ENCODE results near the gene AQP4.

The AQP4 gene

DNA sequence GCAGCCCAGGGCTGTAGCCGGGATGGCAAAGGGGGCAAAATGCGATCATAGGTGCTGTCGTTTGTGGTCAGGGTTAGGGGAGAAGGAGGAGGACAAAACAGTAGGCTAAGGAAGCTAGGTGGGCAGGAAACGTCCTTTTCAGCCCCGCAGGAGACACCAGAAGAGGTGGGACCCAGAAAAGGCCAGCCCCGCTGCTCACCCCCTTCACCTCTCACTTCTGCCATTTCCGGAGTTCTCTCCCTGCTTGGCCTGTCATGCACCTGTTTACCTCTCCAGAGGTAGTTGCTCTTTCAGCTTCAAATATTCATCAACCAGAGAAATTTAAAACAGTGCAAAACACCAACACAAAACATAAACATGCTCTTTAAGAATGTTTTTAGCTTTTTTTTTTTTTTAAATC lies 849 bp downstream of the AQP4 start:
- intact Hi-C loops (cut with micrococcal nuclease): no loop called here
- Mint-ChIP-seq H3K36me3 (ENCODE audit: low read depth) (no peaks in the 10 kb centered on the region), H3K4me1 (ENCODE audit: low read depth) (peaks cover 6% of the 10 kb centered on the region), H3K9me3 (no peaks in the 10 kb centered on the region), H3K27me3 (peaks cover 51% of the 10 kb centered on the region), H3K27ac (no peak overlapping the region), H3K4me3 (no peak overlapping the region)

DNA sequence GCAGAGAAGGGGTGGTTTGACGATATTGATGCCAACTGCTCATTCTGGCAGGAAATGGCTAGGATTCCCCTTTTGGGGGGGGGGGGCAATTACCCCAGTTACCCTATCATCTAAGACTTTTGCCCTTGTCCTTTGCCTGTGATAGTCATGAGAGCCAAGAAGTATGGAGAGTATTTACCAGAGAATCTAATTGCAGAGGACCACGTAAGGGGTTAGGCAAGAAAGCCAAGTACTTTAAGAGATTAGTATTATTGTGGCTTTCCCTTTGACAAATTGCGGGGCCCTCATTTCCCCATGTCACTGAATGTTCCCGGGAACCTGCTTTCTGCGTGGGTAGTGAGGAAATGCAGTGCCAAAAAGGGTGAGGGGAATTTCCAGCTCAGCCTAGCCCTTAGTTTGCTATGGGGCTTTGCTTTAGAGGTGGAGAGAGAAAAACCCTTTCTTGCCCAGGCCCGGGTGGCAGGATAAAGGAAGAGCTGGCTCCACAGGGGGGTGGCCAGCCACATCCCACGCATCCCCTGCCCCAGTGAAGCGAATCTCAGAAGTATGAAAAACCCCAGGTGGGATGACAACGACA lies 1.5 kb downstream of the AQP4 start:
- intact Hi-C loops (cut with micrococcal nuclease): no loop called here
- H3K9me3 Mint-ChIP-seq: no peaks in the 10 kb centered on the region
- no peak overlapping the region for H3K4me3 Mint-ChIP-seq
- H3K36me3 Mint-ChIP-seq (ENCODE audit: low read depth): no peaks in the 10 kb centered on the region
- H3K27me3 Mint-ChIP-seq: peaks cover 54% of the 10 kb centered on the region
- H3K4me1 Mint-ChIP-seq (ENCODE audit: low read depth): peaks cover 5% of the 10 kb centered on the region
- no peak overlapping the region for H3K27ac Mint-ChIP-seq

DNA sequence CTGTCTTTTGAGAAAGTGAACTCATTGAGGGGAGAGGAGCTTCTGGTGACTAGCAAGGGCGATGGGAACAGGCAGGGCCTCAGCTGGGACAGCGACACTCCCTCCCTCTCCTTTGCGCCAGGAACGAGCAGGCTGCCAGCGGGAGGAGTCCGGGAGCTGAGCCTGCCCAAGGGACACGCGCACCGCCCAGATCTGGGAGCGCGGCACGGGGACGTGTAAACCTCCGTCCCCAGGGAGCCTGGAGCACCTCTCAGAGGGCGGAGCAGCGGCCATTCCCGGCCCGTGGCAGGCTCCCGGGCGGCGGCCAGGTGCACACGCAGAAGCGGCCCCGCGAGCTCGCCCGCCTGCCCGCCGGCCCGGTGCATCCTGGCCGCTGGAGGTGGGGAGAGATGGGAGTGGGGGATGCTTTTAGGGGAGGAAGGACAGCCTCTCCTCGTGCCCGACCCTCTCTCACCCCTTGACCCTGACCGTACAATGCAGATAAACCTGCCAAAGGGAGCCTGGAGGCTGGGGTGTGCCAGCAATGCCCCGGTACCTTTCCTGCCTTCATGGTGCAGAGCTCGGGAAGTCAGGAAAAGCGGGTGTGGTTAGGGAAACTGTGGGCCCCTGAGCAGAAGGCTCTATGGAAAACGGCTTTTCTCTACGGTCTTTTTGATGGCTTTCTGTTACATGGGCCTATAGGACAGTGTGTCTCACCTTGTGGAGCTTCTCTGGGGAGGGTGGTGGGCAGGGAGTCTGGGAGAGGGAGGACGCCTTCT lies 2.2 kb downstream of the AQP4 start:
- Mint-ChIP-seq H3K27ac (no peak overlapping the region), H3K4me3 (no peak overlapping the region), H3K36me3 (ENCODE audit: low read depth) (no peaks in the 10 kb centered on the region), H3K4me1 (ENCODE audit: low read depth) (peaks cover 5% of the 10 kb centered on the region), H3K27me3 (peaks cover 54% of the 10 kb centered on the region), H3K9me3 (no peaks in the 10 kb centered on the region)
- intact Hi-C loops (cut with micrococcal nuclease): no loop called here

DNA sequence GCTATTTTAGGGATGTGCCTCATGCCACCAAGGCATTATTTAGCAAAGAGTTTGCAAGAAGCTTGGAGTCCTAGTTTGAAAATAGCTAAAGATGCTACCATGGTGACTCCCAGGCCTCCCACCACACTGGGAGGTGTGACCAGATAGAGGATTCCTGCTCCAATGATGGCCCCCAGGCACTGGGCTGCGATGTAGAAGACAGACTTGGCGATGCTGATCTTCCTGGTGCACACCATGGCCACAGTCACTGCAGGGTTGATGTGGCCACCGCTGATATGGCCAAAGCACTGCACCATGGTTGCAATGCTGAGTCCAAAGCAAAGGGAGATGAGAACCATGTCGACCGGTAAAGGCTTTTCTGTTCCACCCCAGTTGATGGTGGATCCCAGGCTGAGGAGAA lies 3.4 kb downstream of the AQP4 start:
- intact Hi-C loops (cut with micrococcal nuclease): no loop called here
- H3K9me3 Mint-ChIP-seq: no peaks in the 10 kb centered on the region
- H3K27ac Mint-ChIP-seq: no peak overlapping the region
- H3K4me1 Mint-ChIP-seq (ENCODE audit: low read depth): peaks cover 5% of the 10 kb centered on the region
- no peak overlapping the region for H3K4me3 Mint-ChIP-seq
- no peaks in the 10 kb centered on the region for H3K36me3 Mint-ChIP-seq (ENCODE audit: low read depth)
- H3K27me3 Mint-ChIP-seq: peaks cover 49% of the 10 kb centered on the region

DNA sequence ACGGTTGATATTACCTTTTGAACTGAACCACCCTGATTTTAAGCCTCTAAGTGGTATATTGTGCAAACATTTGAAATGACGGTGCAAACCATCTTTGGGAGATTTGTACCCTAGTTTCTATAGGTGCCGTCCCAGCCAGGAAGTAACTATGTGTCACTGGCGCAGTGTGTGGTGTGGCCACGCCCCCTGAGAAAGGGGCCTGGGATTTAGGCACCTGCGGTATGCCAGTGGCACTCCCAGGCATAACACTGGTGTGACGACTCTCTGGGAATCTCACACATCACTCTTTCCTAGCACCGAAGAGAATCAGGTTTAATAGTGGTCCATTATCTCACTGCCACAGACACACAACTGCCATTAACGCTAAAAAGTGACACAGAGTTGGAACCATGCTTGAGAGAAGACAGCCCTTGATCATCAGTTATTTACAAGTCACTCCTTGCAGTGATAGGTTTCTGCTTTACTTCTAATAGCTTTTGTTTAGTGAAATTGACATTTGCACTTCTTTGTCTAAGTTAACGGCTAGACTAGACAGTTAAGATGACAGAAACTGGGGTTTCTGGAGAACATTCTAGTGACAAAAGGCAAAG lies 11.1 kb downstream of the AQP4 start:
- H3K27me3 Mint-ChIP-seq: peaks cover 6% of the 10 kb centered on the region
- intact Hi-C loops (cut with micrococcal nuclease): no loop called here
- no peaks in the 10 kb centered on the region for H3K9me3 Mint-ChIP-seq
- no peaks in the 10 kb centered on the region for H3K36me3 Mint-ChIP-seq (ENCODE audit: low read depth)
- H3K4me3 Mint-ChIP-seq: no peak overlapping the region
- no peak overlapping the region for H3K27ac Mint-ChIP-seq
- no peaks in the 10 kb centered on the region for H3K4me1 Mint-ChIP-seq (ENCODE audit: low read depth)

DNA sequence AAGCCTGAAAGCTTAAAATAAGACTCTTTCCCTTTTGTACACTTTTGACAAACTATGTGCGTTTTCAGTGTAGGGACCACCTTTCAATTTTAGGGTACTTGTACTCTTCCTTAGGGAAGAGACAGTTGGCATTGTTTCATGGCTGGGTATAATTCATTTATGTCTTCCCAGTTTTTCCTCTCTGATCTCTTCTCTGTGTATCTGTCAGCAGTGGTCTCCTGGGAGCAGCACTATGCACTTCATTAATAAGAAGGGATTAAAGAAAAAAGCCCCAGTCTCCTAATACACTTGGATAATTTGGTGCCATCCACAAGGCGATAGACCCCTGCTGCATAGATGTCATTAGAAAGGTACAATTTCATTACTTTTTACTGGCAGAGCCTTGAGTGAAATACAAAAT lies 12.1 kb downstream of the AQP4 start:
- Mint-ChIP-seq H3K27me3 (peaks cover 3% of the 10 kb centered on the region), H3K36me3 (ENCODE audit: low read depth) (no peaks in the 10 kb centered on the region), H3K4me1 (ENCODE audit: low read depth) (no peaks in the 10 kb centered on the region), H3K27ac (no peak overlapping the region), H3K9me3 (no peaks in the 10 kb centered on the region), H3K4me3 (no peak overlapping the region)
- intact Hi-C loops (cut with micrococcal nuclease): no loop called here

DNA sequence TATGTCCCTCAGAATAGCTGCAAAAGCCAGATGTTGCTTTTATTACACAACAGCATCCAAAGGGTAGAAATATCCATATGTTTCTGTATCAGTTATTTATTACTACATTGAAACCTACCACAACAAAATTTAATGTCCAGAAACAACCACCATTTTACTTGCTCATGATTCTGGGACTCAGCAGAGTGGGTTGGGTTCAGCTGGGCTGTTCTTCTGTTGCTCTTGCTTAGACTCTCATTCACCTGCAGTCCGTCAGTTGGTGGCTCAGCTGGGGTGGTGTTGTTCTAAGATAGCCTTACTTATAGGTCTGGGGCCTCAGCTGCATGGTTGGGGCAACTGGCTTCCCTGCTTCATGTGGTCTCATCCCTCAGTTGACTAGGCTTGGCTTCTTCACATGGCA lies 21.7 kb downstream of the AQP4 start:
- intact Hi-C loops (cut with micrococcal nuclease): no loop called here
- Mint-ChIP-seq H3K36me3 (ENCODE audit: low read depth) (no peaks in the 10 kb centered on the region), H3K9me3 (peaks cover 18% of the 10 kb centered on the region), H3K27me3 (peaks cover 6% of the 10 kb centered on the region), H3K4me1 (ENCODE audit: low read depth) (no peaks in the 10 kb centered on the region), H3K27ac (no peak overlapping the region), H3K4me3 (no peak overlapping the region)

DNA sequence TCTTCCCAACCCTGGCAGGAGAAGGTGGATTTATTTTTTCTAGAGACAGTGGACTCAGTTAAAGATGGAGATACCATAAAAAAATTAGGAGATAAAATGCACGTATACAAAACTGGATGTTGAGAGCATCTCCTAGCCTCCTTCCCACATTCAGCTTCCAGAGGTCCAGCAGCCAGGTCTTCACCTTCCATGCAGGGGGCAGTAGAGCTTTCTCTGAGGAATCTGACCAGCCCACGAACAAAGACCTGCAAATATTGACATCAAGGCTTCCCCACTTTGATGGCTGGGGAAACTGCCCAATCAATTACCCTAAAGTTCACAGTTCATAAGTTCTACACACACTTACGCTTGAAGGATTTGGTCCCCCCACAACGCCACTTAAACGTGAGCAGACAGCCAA lies 24.5 kb downstream of the AQP4 start:
- Mint-ChIP-seq H3K36me3 (ENCODE audit: low read depth) (no peaks in the 10 kb centered on the region), H3K4me1 (ENCODE audit: low read depth) (no peaks in the 10 kb centered on the region), H3K4me3 (no peak overlapping the region), H3K27me3 (peaks cover 6% of the 10 kb centered on the region), H3K27ac (no peak overlapping the region), H3K9me3 (peaks cover 18% of the 10 kb centered on the region)
- intact Hi-C loops (cut with micrococcal nuclease): no loop called here

DNA sequence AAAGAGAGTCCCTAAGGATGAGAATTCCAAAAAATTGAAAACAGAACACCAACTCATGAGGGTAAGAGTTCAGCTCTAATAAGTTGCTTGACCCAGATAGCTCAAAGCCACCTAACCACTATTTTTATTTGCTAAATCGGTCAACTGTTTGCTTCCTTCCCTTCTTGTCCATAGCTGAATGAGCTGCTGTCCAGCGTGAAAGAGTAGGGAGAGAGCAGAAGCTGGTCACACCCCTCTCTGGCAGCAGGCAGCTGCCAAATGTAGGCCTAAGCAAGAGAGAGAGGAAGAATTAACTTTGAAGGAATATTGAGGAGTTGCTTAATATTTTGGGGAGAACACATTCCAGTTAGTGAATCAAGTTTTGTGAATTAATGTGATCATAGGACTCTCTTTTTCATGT lies 25.9 kb downstream of the AQP4 start:
- no peaks in the 10 kb centered on the region for H3K36me3 Mint-ChIP-seq (ENCODE audit: low read depth)
- peaks cover 11% of the 10 kb centered on the region for H3K9me3 Mint-ChIP-seq
- H3K27ac Mint-ChIP-seq: no peak overlapping the region
- intact Hi-C loops (cut with micrococcal nuclease): no loop called here
- no peaks in the 10 kb centered on the region for H3K4me1 Mint-ChIP-seq (ENCODE audit: low read depth)
- H3K4me3 Mint-ChIP-seq: no peak overlapping the region
- peaks cover 8% of the 10 kb centered on the region for H3K27me3 Mint-ChIP-seq

DNA sequence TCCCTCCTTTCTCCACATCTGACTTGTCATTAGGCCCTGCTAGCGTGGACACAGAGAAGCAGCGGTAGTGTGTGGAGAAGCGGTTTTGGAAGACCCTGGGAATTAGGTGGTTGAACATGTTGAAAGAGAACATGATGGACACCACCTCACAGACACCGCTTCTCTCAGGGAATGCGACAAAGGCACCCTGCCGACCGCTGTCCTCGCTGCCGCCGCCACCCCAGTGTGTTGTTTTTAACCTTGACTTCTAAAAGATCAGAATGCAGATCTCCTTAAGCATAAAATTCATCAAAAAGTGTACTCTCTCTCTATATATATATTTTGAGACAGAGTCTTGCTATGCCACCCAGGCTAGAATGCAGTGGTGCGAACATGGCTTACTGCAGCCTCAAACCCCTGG lies 33.2 kb downstream of the AQP4 start:
- peaks cover 10% of the 10 kb centered on the region for H3K4me1 Mint-ChIP-seq (ENCODE audit: low read depth)
- H3K27ac Mint-ChIP-seq: no peak overlapping the region
- H3K4me3 Mint-ChIP-seq: no peak overlapping the region
- H3K36me3 Mint-ChIP-seq (ENCODE audit: low read depth): no peaks in the 10 kb centered on the region
- H3K9me3 Mint-ChIP-seq: peaks cover 13% of the 10 kb centered on the region
- intact Hi-C loops (cut with micrococcal nuclease): no loop called here
- H3K27me3 Mint-ChIP-seq: peaks cover 17% of the 10 kb centered on the region

DNA sequence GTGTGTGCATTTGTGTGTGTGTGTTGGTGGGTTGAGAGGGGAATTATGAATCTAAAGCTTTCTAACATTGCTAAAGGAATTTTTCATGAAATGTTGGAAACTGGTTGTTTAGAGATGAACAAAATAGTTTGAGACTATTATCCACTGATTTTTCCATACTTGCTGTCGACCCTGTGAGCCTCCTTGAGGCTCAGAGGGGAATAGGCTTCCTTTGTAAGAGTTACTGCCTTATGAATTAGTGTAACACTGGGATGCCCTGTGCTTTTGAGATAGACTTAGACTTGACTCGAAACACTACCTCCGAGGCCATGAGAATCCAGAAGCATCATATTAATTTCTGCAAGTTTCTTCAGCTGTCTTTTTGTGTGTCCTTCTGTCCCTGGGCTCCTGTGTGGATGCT lies 37.9 kb downstream of the AQP4 start:
- intact Hi-C loops (cut with micrococcal nuclease): no loop called here
- Mint-ChIP-seq H3K4me1 (ENCODE audit: low read depth) (peaks cover 10% of the 10 kb centered on the region), H3K4me3 (no peak overlapping the region), H3K9me3 (peaks cover 13% of the 10 kb centered on the region), H3K27me3 (peaks cover 28% of the 10 kb centered on the region), H3K36me3 (ENCODE audit: low read depth) (no peaks in the 10 kb centered on the region), H3K27ac (no peak overlapping the region)

DNA sequence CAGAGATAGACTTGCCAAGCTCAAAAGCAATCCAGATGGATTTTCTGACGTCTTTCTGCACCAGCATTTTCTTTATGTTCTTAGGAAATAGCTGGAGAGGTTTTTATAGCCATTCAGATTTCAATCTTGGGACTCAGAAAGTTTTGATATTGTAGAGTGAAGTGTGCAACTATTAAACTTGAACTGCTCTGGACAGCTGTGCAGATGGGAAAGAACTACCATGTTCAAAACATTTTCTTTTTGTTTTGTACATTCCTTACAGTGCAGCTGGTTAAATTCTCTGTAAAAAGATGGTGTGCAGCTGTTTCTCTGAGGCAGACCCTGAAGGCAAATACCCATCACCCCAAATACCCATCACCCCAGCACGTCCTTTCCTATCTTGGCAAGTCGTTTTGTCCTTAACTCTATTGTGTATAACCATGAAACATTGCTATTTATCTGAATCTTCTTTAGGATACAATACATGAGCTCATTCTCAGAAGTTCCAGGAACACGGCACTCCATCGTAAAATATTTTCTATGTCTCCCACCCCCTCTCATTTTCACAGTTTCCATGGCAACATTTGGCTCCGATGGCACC lies 38.8 kb downstream of the AQP4 start:
- no peak overlapping the region for H3K4me3 Mint-ChIP-seq
- H3K36me3 Mint-ChIP-seq (ENCODE audit: low read depth): no peaks in the 10 kb centered on the region
- H3K9me3 Mint-ChIP-seq: peaks cover 13% of the 10 kb centered on the region
- no peak overlapping the region for H3K27ac Mint-ChIP-seq
- peaks cover 10% of the 10 kb centered on the region for H3K4me1 Mint-ChIP-seq (ENCODE audit: low read depth)
- H3K27me3 Mint-ChIP-seq: peaks cover 28% of the 10 kb centered on the region
- intact Hi-C loops (cut with micrococcal nuclease): no loop called here

DNA sequence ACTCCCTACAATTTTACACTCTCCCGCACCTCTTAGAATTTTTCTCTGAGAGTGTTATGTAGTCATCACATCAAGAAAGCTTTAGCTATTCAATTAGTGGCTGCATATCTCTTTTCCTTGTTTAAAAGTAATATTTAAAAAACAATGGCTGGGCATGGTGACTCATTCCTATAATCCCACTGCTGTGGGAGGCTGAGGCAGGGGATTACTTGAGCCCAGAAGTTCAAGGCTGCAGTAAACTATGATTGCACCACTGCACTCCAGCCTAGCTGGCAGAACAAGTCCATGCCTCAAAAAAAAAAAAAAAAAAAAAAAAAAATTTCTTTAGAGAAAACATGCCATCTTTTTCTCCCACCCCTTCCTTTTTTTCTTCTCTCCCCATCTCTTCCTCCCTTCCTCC lies 44.3 kb downstream of the AQP4 start:
- Mint-ChIP-seq H3K27ac (no peak overlapping the region), H3K4me1 (ENCODE audit: low read depth) (no peaks in the 10 kb centered on the region), H3K4me3 (no peak overlapping the region), H3K9me3 (peaks cover 27% of the 10 kb centered on the region), H3K36me3 (ENCODE audit: low read depth) (no peaks in the 10 kb centered on the region), H3K27me3 (peaks cover 14% of the 10 kb centered on the region)
- intact Hi-C loops (cut with micrococcal nuclease): no loop called here

DNA sequence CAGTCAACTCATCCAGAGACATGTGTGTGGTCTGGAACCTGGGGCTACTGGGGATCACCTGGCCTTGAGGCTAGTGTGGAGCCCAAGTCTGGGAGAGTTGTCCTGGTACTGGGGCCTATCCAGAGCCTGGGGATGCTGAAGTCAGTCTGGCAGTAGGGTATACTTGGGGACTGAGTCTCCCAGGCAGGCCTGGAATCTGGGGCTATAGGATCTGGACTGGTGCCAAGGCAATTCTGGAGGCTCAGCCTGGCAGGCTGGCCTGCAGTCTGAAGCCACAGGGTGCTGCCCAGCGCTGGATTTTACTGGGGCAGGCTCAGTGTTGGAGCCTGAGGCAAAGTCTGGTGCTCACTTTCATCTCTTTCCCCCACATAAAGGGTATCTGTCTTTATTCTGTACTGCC lies 46.5 kb downstream of the AQP4 start:
- H3K4me3 Mint-ChIP-seq: no peak overlapping the region
- peaks cover 27% of the 10 kb centered on the region for H3K9me3 Mint-ChIP-seq
- H3K27ac Mint-ChIP-seq: no peak overlapping the region
- intact Hi-C loops (cut with micrococcal nuclease): no loop called here
- H3K36me3 Mint-ChIP-seq (ENCODE audit: low read depth): no peaks in the 10 kb centered on the region
- no peaks in the 10 kb centered on the region for H3K4me1 Mint-ChIP-seq (ENCODE audit: low read depth)
- peaks cover 4% of the 10 kb centered on the region for H3K27me3 Mint-ChIP-seq

Data from dendritic cell treated with granulocyte-macrophage colony-stimulating factor and Interleukin-4, amounts not matched to agents 40 ng/mL and 50 ng/mL, for 4 days (primary cell).